GM18867 (cell line): ENCODE data around the gene MAGI1.
"Not testable (repeated sequence)": the region's sequence is repeated elsewhere in the genome, so short reads cannot be mapped to it uniquely, and the experiment has no call there.

Experiments
- ATAC-seq: cut with Tn5 transposase; IDR thresholded peaks from one replicate; pipeline ENCODE4 v1.9.1; 2021; ENCODE audit warnings: mild to moderate bottlenecking, moderate library complexity; ENCODE audit not compliant: unreplicated experiment

MAGI1 gene

GRCh38 chr3:65914740-65915367 lies 123.9 kb downstream of the MAGI1 start:
- ATAC-seq: peak; percentile 57

DNA sequence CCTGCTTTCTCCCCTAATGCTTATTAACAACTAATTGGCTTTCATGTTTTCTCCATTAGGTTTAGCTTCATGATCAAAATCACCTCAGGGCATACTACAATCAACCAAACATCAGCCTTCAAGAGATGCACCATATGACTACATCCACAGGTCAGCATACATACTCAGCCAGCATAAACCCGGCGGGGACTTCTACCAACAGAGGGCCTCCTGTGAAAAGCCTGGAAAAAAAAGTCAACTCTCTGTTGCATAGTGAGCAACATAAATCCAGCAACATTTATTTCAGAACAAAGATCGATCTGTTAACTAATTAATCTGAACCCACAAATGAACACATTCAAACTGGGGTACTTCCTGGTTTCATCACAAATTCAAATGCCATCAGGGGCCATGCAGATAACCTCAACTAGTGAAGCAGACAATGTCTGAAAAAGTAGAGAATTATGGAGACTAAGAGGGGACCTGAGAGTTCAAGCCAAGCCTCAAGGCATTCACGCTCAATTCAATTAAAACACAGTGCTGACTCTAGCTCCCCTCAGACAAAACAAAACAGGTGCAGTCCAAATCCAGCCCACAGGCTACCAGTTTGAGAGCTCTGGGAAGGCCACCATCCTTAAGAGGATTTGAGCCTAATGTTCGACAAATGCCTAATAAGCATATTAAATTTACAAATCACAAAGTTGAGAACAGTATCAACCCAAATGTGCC lies 124.5 kb downstream of the MAGI1 start:
- ATAC-seq: no peak

DNA sequence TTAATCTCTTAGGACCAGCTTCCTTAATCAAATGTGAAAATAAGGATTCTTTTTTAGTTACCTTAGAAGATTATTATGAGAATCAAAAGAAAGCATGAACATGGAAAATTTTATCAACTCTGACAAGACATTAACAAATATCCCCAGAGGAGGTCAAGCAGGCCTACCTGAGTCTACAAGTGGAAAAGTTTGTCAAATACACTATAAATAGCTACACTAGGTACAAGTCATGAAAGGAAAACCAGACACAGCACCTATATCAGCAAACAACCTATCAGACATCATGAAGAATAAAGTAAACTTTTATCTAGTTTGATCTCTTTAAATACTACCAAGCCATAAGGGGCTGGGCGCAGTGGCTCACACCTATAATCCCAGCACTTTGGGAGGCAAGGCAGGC lies 126.1 kb downstream of the MAGI1 start:
- no peak for ATAC-seq

DNA sequence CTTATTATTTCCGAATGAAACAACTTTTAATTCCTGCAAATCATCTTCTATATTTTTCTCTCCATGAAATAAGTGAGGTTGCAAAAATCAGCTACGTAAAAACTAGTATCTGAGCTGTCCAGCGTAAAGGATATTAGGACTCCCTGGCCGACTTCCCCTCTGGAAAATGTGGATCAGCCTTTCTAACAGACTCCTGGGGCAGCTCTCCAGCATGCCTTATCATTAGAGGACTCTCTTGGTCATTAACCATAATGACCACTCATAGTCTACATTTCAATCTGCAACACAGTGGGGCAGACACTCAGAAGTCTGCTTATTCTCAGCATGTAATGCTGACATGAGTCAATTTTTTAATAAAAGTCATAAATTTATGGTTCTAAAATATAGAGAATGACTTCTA lies 130.1 kb downstream of the MAGI1 start:
- no peak for ATAC-seq

DNA sequence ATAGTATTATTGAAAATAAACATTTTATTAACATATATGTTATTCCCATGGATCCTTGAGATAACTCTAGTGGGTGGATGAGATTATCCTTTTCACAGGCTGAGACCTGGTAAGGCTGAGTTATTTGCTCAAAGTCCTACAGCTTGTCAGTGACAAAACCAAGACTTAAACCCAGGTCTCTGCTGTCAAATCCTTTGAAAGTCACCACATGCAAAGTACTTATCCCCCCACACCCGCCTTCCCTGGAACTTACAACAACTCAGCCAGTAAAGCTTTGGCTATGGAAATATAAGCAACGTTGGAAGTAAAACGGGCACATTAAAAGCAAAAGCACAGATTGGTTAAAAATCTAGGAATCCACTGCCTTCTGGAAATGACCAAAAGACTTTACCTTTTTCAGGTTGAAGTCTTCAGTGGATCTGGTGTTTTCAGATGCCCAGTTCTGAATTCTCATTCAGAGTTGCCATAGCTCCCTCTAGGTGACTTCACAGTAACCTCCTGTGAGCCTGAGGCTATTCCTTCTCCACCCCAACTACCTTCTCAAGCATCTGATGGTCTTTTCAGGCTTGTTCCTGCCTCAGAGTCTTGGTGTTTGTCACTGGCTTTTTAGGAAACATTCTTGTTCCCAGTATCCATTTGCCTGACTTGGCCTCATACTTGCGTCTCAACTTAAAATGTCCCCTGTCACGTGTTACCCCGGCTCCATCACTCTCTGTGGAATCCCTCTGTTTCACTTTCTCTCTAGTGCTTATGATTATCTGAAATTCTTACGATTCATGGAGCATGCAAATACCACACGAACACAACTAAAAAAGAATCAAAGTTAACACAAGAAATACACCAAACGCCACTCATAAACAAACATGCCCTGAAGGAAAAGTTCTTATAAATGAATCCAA lies 131.2 kb downstream of the MAGI1 start:
- no peak for ATAC-seq

- ATAC-seq: no peak
Measured at GRCh38 chr3:65905771-65906170, 132.9 kb downstream of the MAGI1 start.

GRCh38 chr3:65904016-65904415 lies 134.7 kb downstream of the MAGI1 start:
- no peak for ATAC-seq

DNA sequence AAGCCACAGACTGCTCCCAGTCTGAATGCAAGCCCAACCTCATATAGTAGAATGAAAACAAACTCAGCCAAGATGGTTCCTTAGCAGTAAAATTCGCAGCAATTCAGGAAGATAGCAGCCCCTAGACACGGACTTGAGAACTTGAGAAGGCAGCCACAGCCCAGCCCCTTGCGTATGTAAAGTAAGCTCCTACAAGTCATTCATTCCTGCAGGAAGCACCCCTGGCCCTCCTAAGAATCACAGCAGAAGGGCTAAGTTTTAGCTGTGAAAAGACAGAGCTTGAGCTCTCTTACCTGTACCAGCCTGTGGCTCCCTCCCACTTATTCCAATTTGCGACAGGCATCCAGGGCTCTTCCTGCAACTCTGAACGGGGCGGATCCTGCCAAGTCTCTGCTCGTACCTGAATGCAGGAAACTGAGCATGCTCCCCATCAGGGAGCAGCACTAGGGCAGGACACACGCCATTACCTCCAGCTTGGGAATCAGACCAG lies 136.4 kb downstream of the MAGI1 start:
- ATAC-seq: no peak

DNA sequence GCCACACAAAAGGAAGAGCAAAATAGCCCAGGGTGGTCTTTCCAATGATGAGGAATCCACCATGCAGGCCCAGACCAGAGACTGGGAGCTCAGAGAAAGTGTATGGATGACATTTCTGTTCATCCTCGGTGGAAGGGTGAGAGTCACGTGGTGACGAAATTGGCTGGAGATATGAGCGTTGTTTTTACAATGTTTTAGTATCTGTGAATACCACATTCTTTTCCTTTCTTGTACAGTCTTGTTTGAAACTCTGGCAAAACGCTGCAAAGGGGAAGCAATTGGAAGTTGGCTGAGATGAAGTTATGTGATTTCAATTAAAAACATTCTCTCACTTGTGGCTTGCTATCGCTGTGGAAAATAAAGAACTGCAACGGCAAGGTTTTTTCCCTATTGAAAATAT lies 137.5 kb downstream of the MAGI1 start:
- ATAC-seq: no peak

- no peak for ATAC-seq
Measured at GRCh38 chr3:65899226-65899625, 139.5 kb downstream of the MAGI1 start.

DNA sequence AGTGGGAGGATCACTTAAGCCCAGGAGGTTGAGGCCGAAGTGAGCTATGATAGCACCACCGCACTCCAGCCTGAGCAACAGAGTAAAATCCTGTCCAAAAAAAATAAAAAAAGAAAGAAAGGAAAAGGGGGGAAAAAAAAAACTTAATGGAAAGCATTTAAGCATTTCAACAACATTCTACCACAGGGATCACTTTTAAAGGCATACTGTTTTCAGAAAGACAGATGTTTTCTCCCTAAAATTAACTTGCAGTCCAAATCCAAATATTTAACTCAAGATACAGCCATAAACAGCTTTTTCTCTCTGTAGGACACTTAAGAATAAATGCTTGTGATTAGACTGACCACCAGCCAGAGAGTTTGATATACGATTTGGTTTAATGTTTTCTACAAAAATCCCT lies 141.0 kb downstream of the MAGI1 start:
- no peak for ATAC-seq

- no peak for ATAC-seq
Measured at GRCh38 chr3:65896321-65896720, 142.4 kb downstream of the MAGI1 start.

GRCh38 chr3:65894679-65895453 lies 143.9 kb downstream of the MAGI1 start:
- no peak for ATAC-seq

DNA sequence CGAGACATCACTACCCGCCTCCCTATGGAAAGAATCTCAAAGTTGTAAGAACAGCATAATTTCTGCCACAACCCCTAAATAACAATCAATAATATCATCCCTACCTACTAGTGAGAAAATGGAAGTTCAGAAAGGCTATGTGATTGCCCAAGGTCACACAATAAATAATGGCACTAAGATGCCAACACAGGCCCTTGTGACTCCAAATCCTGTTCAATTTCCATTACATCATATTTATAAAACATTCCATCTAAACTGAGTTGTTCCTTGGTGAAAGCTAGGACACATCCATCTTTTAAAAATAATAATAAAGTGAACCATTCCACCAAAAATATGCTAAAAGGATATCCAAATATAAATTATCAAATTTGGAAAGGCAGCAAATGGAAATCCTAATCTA lies 144.6 kb downstream of the MAGI1 start:
- no peak for ATAC-seq

GRCh38 chr3:65893631-65894030 lies 145.1 kb downstream of the MAGI1 start:
- no peak for ATAC-seq

- not testable (repeated sequence) for ATAC-seq
Measured at GRCh38 chr3:65891477-65891876, 147.2 kb downstream of the MAGI1 start.

- no peak for ATAC-seq
Measured at GRCh38 chr3:65890328-65890727, 148.4 kb downstream of the MAGI1 start.

GRCh38 chr3:65889707-65890099 lies 149.0 kb downstream of the MAGI1 start:
- ATAC-seq: no peak

DNA sequence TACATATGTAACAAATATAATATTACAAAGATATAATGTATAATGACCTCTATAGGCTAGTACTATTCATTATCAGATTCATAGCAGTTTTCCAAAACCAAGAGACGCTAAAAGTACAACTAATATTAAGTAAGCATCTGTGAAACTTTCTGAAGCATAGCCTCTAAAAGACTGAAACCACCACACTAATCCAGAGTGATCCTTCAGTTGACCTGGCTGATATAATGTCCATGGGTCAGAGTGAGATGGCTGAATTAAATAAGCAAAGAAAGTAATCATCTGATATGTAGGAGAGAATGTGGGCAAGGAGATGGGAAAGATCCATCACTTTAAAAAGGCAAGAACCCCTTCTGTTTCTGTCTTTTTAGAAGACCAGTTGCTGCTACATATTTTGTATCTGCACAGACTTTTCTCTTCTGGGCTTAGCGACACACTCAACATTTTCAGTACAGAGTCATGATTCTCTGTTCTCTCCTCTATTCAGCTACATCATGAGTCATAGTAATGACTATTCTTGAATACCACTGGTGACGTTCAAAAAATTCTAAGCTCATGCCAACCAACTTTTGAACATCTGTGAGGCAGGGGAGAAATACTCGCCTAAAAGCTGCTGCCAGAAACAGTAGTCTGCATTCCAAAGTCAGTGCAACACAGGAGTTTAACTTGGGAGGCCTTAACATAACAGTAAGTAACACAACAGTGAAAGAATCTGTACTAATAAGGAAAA lies 149.6 kb downstream of the MAGI1 start:
- ATAC-seq: peak; percentile 75

DNA sequence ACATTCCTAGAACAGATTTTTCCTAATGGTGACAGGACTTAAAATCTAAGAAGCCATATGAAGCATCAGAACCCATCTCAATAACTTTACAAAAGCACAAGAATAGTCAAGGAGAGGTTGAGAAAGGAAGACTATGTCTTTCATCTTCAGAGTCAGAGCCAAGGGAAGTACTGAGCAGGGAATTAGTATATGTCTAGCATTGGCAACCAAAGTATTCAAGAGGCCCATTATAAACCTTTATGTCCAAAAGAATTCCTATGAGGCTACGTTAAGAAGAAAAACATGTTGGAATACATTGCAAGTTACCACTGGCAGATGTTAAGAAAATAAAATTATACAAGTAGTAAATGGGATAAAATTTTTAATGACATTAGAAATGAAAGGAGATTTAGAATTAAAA lies 150.5 kb downstream of the MAGI1 start:
- ATAC-seq: no peak
